Pancreas (tissue), 10 donors: ENCODE data around the gene GAA. TPM values are rescaled to one million over a fixed set of nuclear protein-coding genes. Genes with fewer than 3 reads are reported as not detected.

Experiments used
- ATAC-seq, 4 donors: fragments of 200-7000 bp; cut with Tn5 transposase; one replicate each; pipeline versions ENCODE4 v1.8.0 to v1.9.1; 2020; ENCODE audit warnings: mild to moderate bottlenecking in 4 of 4, moderate library complexity in 4 of 4
- DNase-seq, 6 donors: peaks; one replicate each; pipeline ENCODE4 v3.0.0-alpha.2; 2020
- FAIRE-seq: peaks from 2 replicates; lab custom pipeline; 2012; peaks lifted over from hg19 to GRCh38; lab: Jason Lieb, UNC
- H3K27ac ChIP-seq, 4 donors: fragments of 200-600 bp; sonication (generic); 1 replicate in 3 of 4; 2 replicates in 1 of 4; pipeline versions ENCODE4 v1.5.0 to v1.8.0; 2020
- H3K27me3 ChIP-seq, 4 donors: fragments of 200-600 bp; one replicate each; pipeline ENCODE4 v1.8.0; 2021
- H3K36me3 ChIP-seq, 3 donors: fragments of 200-600 bp; sonication (generic) in 1 of 3; one replicate each; pipeline versions ENCODE4 v1.5.0 to v1.8.0; 2020 to 2021
- H3K4me1 ChIP-seq, 3 donors: fragments of 200-600 bp; one replicate each; pipeline ENCODE4 v1.8.0; 2021
- H3K4me3 ChIP-seq, 4 donors: fragments of 200-600 bp; sonication (generic) in 2 of 4; one replicate each; pipeline versions ENCODE4 v1.5.0 to v1.8.0; 2020 to 2021
- H3K9me3 ChIP-seq, 4 donors: fragments of 200-600 bp; one replicate each; pipeline ENCODE4 v1.8.0; 2021
- WGBS, 2 donors: extraction: QIAGEN DNeasy Blood & Tissue Kit; methylation state at CpG; one replicate each; pipeline ENCODE4 v1.1.7; 2013; 5-methylcytosine and 5-hydroxymethylcytosine counted together
- intact Hi-C, 3 donors: fragments of 100-400 bp; cut with DNase I; formaldehyde crosslinking; loops; one replicate each; pipeline versions ENCODE4 v1.11.1 to v1.14.2; 2022
- polyA plus RNA-seq, 2 donors: library from polyadenylated mRNA; stranded (reverse); fragments of 200-250 nt; gene quantifications; one replicate each; pipeline ENCODE4 v1.2.3, GENCODE V29; 2013
- total RNA-seq, 6 donors: library from RNA; stranded (reverse); fragmentation: NEBNext Ultra II Directional in 4 of 6; extraction: Animal tissue kit (Norgen Biotek cat#: 25700) in 4 of 6; gene quantifications; one replicate each; pipeline versions ENCODE4 v1.2.1 to v1.2.4, GENCODE V29; 2021 to 2023
- TF ChIP-seq, protein P1 (sequence below), 4 donors: fragments of 200-600 bp; sonication (generic) in 3 of 4; IDR thresholded peaks; one replicate each; pipeline versions ENCODE4 v1.5.0 to v1.8.0; 2021; ENCODE audit warnings: antibody characterized with exemption in 4 of 4
- donor health status: healthy with polysubstance abuse.
- donor health status: DM: no; HTN: no; CAD: no; lungs with moderate emphysema.
- donor health status: DM: no; HTN: no; CAD: no.
- donor health status: control.
- donor health status: control.
- donor health status: Bipolar disorder and iron deficiency.
- donor health status: DM: yes; HTN: yes; CAD: no.
- donor health status: DM: no; HTN: no; CAD: no.
- donor health status: DM: no; HTN: no; CAD: no.
- donor health status: DM: yes; HTN: yes; CAD: no.

GAA gene
- total and polyA plus RNA-seq, 8 donors, result 20.2 to 56.3 (median 33.4) TPM

DNA sequence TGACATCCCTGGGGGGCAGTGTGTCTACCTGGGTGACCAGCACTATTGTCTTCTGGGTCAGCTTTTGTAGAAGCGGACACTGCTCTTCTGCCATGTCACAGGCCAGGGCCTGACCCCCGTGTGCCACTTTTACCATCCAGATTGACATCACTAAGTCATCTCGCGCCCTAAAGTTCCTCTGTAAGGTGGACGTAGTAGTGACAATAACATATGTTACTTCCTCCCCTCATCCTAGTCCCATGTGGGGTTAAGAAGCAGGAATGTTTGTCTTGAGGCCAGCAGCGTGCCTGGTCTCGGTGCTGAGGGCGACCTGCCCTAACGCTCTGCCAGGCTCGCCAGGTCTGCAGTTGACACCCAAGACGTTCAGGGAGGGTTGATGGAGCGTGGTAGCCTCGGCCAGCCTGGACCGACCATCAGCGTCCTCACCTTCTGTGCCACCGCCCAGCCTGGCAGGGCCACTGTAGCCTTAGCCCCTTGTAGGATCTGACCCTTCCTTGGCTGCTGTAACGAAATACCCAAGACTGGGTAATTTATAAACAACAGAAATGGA, 20.7 kb downstream of the GAA start:
- no peak for FAIRE-seq
- TF ChIP-seq, protein P1, sequence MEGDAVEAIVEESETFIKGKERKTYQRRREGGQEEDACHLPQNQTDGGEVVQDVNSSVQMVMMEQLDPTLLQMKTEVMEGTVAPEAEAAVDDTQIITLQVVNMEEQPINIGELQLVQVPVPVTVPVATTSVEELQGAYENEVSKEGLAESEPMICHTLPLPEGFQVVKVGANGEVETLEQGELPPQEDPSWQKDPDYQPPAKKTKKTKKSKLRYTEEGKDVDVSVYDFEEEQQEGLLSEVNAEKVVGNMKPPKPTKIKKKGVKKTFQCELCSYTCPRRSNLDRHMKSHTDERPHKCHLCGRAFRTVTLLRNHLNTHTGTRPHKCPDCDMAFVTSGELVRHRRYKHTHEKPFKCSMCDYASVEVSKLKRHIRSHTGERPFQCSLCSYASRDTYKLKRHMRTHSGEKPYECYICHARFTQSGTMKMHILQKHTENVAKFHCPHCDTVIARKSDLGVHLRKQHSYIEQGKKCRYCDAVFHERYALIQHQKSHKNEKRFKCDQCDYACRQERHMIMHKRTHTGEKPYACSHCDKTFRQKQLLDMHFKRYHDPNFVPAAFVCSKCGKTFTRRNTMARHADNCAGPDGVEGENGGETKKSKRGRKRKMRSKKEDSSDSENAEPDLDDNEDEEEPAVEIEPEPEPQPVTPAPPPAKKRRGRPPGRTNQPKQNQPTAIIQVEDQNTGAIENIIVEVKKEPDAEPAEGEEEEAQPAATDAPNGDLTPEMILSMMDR (IDR thresholded peaks at IDR 0.05), result no peak
- Histone ChIP-seq H3K4me1 (peaks cover 0 to 6% (median 0%) of the 10 kb centered on the region in 3 donors), H3K36me3 (no peaks in the 10 kb centered on the region), H3K27me3 (no peaks in the 10 kb centered on the region), H3K9me3 (no peaks in the 10 kb centered on the region), H3K27ac (no peak overlapping the region), H3K4me3 (no peak overlapping the region)
- intact Hi-C loops, result no loop called here
- no peak for DNase-seq
- 86 to 89% methylated on average over 17 of the region's 17 CpGs for WGBS, 2 donors
- no peak for ATAC-seq

DNA sequence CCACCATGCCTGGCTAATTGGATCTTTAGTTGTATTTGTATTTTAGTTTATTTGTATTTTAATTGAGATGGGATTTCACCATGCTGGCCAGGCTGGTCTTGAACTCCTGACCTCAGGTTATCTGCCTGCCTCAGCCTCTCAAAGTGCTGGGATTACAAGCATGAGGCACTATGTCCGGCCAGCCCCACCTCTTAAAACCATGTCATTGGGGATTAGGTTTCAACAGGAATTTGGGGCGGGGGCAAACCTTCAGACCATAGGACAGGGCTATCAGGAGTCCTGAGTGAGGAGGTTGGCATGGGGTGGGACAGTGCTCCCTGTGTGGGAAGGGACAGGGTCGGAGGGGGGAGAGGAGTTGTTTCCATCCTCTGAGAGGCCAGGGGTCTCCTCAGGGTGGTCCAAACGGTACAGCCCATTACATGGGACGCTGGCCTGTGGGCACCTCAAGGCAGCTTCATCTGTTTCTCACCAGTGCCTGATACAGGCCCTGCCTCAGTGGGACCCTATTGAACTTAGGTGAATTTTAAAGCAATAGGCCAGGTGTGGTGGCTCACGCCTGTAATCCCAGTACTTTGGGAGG, 21.6 kb downstream of the GAA start:
- FAIRE-seq (no peak), DNase-seq (no peak), ATAC-seq (no peak)
- peaks cover 0 to 6% (median 0%) of the 10 kb centered on the region in 3 donors for H3K4me1 ChIP-seq
- TF ChIP-seq, protein P1 (IDR thresholded peaks at IDR 0.05), result no peak
- no peaks in the 10 kb centered on the region for H3K9me3 ChIP-seq
- no peaks in the 10 kb centered on the region for H3K36me3 ChIP-seq
- no peak overlapping the region for H3K4me3 ChIP-seq
- intact Hi-C loops, result no loop called here
- H3K27me3 ChIP-seq, result no peaks in the 10 kb centered on the region
- no peak overlapping the region for H3K27ac ChIP-seq
- 85 to 86% methylated on average over 6 of the region's 6 CpGs for whole genome bisulfite sequencing, 2 donors

DNA sequence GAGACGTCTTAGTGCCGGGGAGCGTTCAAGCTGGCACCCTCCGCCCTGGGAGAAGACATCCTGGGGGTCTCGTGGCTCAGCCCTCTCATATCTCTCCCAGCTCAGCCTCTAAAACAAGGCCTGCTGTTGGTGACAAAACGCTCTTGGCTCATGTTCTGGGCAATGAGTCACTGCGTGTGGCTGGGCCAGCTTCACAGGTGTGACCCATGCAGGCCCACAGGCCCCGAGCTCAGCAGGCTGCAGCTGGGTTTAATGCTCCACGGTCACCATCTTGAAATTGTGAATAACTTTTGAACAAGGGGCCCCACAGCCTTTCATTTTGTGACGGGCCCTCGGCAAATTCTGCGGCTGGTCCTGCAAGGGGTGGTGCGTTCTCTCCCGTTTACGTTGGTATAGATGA, 22.4 kb downstream of the GAA start:
- Histone ChIP-seq H3K27me3 (no peaks in the 10 kb centered on the region), H3K4me3 (no peak overlapping the region), H3K4me1 (peaks cover 0 to 6% (median 0%) of the 10 kb centered on the region in 3 donors), H3K27ac (peak overlapping the region in 2 of 4 donors; percentile 0 to 36), H3K36me3 (no peaks in the 10 kb centered on the region), H3K9me3 (no peaks in the 10 kb centered on the region)
- ATAC-seq (peak; percentile 74 to 84 (median 82)), DNase-seq (peak in 4 of 6 donors; percentile 63 to 83 (median 72)), FAIRE-seq (no peak)
- TF ChIP-seq, protein P1 (IDR thresholded peaks at IDR 0.05), result no peak
- intact Hi-C loops, result no loop called here
- WGBS, 2 donors, result 67 to 71% methylated on average over 15 of the region's 15 CpGs

DNA sequence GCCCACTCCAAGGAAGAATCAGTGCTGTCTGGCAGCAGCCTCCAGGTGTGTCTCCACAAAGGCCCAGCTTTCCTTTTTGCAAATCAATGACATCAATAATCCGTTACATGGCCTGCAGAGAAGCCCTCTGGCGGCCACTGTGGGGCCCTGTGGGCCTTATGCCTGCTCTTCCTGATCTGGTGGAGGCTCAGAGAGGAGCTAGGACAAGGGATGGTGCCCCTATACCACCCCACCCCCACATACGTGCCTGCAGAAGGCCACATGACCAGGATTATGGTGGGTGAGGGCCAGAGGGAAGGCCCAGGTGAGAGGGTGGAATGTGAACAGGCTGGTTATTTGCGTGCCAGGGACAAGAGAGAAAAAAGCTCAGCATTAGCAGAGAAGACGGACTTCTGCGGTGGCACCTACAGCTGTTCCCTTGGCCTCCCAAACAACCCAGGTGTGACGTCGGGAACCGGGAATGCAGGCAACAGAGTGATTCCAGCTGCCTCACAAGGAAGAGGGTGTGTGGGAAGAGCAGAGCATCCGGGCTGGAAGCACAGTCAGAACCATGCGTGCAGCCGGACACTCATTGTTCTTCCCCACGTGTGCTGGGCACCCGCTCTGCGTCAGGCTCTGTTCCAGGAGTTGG, 23.1 kb downstream of the GAA start:
- no peaks in the 10 kb centered on the region for H3K9me3 ChIP-seq
- ATAC-seq (peak; percentile 47 to 84 (median 76)), FAIRE-seq (no peak), DNase-seq (peak in 3 of 6 donors; percentile 29 to 52 (median 34))
- no peaks in the 10 kb centered on the region for H3K27me3 ChIP-seq
- H3K36me3 ChIP-seq, result no peaks in the 10 kb centered on the region
- intact Hi-C loops, result no loop called here
- peaks cover 0 to 6% (median 0%) of the 10 kb centered on the region in 3 donors for H3K4me1 ChIP-seq
- 33 to 51% methylated on average over 15 of the region's 15 CpGs for WGBS, 2 donors
- TF ChIP-seq, protein P1 (IDR thresholded peaks at IDR 0.05), result peak in 3 of 4 donors; percentile 9 to 34 (median 22)
- no peak overlapping the region for H3K4me3 ChIP-seq
- peak overlapping the region in 3 of 4 donors; percentile 0 to 52 (median 36) for H3K27ac ChIP-seq
